ENCODE results near the gene CCDC167. TPM values are rescaled to one million over a fixed set of nuclear protein-coding genes. Genes with fewer than 3 reads are reported as not detected.

CCDC167 gene
- total RNA-seq (2022; extraction: Qiagen RNA extraction), result 41.6 to 51.0 TPM (median 47.0 TPM) in 5 replicates

GRCh38 chr6:37499433-37500293, at the start of gene CCDC167:
CCDC167 (minus strand) TSS chr6:37499893; CDS start chr6:37499863, 30 bp downstream.

Other genes with a start within 250 kb of the CCDC167 start
- gene TBC1D22B, start 242.1 kb downstream of the CCDC167 start, total RNA-seq (2022; extraction: Qiagen RNA extraction), result 5.0 to 5.9 TPM (median 5.4 TPM) in 5 replicates
- gene TMEM217, start 241.7 kb downstream of the CCDC167 start, total RNA-seq (2022; extraction: Qiagen RNA extraction), result 0.41 to 0.82 TPM (median 0.64 TPM) in 5 replicates
- gene RNF8, start 145.9 kb downstream of the CCDC167 start, total RNA-seq (2022; extraction: Qiagen RNA extraction), result 21.5 to 28.8 TPM (median 25.7 TPM) in 5 replicates
- gene CMTR1, start 66.7 kb downstream of the CCDC167 start, total RNA-seq (2022; extraction: Qiagen RNA extraction), result 15.5 to 18.6 TPM (median 16.6 TPM) in 5 replicates
- 5.1 to 6.6 TPM (median 6.3 TPM) in 5 replicates for gene MDGA1, start 198.0 kb upstream of the CCDC167 start, total RNA-seq (2022; extraction: Qiagen RNA extraction)

Measured in A549 treated with Hydrocortisone at 1 μM for 4 hours (cell line).